NCI-H524 treated with DMSO at 0.1 percent for 48 hours (cell line): Measurements from ENCODE around the gene NFKB2.

Experiments
- DNase-seq: peaks from one replicate; lab custom pipeline; 2025; lab: John Stamatoyannopoulos, UW

NFKB2 gene

GRCh38 chr10:102395400-102396316 lies at the start of gene NFKB2:
Gene NFKB2, plus strand, starts transcription at chr10:102395705. Its CDS starts 255 bp downstream, at chr10:102395960.
- DNase-seq, result no peak

DNA sequence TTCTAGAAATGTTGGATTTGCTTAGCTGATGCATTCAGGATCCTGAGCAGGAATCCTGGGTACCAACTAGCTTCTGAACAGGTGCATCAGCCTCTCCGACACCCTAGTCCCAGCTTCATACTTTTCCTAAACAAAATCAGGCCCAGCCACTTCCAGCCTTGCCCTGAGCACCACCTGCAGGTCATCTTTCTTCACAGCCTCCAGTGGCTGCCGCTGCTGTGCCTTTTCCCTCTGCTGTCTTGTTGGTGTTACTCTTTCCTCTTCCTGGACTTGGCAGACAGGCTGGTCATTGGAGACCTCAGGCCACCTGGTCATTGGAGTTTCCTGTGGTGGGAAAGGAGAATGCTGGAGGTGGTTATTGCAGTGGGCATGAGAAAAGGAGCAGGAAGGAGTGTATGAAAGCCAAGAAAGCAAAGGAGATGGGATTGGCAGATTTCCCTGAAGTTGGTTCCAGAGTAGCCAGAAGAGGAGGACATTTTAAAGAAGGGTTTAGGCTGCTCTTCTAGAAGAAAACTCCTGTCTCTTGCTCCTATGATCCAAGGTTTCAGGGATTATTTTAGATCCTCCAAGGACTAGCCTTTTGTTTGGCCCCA lies 48.2 kb upstream of the NFKB2 start:
- no peak for DNase-seq

- no peak for DNase-seq
These were observed 43.3 kb upstream of the NFKB2 start for GRCh38 chr10:102352066-102352715.

DNA sequence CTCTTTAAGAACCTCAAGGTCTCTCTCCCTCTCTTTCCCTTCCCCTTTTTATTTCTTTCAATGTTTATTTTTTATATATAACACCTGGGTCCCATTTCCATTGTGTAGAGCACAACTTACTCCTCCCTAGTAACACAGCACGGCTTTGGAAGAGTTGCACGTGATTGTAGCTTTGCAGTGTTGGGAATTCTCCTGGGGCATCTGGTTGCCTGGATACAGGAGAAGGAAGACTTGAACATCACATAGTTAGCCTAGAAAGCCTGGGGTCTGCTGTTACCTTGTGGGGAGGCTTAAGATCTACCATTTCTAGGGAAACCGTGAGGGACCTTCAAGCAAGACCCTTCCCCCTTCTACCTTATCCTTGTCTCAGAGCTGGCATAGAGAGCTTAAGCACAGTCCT lies 41.1 kb upstream of the NFKB2 start:
- DNase-seq, result no peak

GRCh38 chr10:102358712-102359382 lies 36.7 kb upstream of the NFKB2 start:
- DNase-seq, result no peak

DNA sequence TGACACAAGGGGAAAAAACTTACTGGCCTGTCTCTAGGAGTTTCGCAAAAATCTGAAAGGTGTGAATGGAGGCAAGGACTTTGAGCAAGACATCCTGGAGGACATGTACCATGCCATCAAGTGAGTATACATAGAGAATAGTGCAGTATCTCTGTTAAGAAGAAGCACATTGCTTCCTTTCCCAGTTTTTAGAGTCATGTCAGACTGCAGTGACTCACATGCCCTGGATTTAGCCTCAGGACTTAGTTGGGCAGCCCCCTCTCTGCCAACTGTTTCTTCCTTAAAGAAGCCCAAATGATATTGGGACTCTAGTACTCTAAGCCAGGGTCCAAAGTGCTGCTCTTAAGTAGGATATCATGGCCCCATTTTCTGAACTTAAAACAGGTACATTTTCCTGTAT lies 28.1 kb upstream of the NFKB2 start:
- DNase-seq, result no peak

- no peak for DNase-seq
These were observed 27.4 kb upstream of the NFKB2 start for GRCh38 chr10:102368077-102368476.

- no peak for DNase-seq
These were observed 24.2 kb upstream of the NFKB2 start for GRCh38 chr10:102371295-102371694.

- DNase-seq, result no peak
These were observed 20.3 kb upstream of the NFKB2 start for GRCh38 chr10:102375250-102375649.

DNA sequence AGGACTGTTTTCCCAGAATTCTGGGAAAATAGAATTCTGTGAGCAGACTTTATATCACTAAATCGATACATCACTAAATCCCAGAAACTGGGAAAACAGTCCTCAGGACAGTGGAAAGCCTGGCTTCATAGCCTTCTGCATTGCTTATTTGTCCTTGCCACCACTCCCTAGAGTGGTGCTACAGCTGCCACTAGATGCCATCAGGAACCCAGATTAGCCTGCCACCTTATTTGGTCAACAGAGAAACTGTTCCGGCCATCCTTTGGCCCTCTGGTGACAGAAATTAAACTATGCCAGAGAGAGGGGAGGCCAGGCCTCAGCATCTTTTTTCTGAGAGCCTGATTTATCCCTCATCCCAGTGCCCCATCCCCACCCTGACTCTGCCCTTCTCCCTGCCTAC lies 19.6 kb upstream of the NFKB2 start:
- no peak for DNase-seq

- DNase-seq, result no peak
These were observed 18.6 kb upstream of the NFKB2 start for GRCh38 chr10:102376901-102377300.

GRCh38 chr10:102379383-102379782 lies 16.1 kb upstream of the NFKB2 start:
- DNase-seq, result no peak

- DNase-seq, result no peak
These were observed 13.5 kb upstream of the NFKB2 start for GRCh38 chr10:102381983-102382382.

DNA sequence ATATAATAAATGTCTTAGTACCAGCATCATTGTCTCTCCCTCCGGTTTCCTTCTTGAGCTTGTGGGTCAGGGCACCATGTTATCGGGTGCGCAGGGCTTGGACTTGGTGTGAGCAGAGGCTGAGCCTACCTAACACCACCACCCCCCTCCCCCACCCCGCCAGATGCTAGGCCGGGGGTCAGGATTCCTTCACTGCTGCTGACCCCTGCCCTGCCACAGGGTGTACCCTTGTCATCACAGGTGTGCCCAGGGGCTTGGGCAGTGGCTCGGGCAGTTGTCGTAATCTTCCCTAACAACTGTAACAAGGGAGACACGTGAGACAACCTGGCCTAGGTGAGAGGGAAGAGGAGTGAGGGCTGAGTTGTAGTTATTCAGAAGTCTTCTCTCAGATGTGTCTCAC lies 12.6 kb upstream of the NFKB2 start:
- no peak for DNase-seq

DNA sequence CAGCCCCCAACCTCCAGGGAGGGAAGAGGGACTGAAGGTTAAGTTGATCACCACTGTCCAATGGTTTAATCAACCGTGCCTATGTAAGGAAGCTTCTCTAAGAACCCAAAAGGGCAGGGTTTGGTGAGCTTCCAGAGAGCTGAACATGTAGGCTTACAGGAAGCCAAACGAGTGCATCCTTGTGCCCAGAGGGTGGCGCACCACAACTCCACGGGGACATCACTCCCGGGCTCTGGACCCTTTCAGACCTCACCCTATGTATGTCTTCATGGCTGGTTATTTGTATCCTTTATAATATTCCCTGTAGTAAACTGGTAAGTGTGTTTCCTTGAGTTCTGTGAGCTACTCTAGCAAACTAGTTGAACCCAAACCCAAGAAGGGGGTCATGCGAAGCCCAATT lies 11.5 kb upstream of the NFKB2 start:
- DNase-seq, result no peak

DNA sequence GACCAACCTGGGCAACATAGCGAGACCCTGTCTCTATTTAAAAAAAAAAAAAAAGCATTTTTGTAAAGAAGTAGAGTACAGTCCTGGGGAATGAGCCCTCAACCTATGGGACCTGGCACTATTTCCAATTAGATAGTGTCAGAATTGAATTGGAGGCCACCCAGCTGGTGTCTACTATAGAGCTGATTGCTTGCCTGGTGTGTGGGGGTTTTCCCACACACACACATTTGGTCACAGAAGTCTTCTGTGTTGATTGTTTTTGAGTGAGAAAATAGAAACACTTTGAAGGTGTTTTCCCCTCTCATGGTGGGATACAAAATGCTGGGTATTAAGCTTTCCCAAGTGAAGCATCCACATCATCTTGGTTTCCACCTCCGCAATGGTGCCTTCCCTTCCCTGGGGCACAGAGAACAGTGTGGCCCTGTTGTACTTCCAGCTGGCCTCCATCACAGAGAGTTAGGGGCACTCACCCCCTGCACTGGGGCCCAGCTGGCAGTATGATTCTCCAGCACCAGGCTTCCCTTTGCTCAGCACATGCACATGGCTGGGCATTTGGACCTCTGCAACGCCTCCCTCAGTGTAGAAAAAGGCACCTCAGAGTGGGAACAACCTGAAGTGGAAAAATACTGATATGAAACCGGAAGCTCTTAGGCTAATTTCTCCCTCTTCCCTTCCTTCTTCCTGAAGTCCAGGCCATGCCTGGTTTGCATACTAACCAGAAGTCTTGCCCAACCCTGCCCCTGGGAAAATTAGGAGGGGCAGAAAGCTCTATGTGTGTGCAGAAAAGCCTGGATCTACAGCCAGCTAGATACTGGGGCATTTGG lies 10.7 kb upstream of the NFKB2 start:
- DNase-seq, result no peak

DNA sequence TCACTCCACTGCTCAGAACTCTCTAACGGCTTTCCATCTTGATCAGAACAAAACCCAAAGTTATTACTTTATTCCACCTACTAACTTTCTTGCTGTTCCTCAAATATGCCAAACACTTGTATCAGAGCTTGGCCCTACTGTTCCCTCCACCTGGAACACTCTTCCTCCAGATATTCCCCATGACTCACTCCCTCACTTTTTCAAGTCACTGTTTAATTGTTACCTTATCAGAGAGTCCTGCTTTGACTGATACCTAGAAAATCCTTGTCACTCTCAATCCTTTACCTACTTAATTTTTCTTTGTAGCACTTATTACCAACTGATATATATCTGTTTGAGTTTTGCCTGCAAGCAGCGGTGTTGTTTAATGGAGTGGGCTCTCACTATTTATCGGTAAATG lies 5.6 kb upstream of the NFKB2 start:
- no peak for DNase-seq

DNA sequence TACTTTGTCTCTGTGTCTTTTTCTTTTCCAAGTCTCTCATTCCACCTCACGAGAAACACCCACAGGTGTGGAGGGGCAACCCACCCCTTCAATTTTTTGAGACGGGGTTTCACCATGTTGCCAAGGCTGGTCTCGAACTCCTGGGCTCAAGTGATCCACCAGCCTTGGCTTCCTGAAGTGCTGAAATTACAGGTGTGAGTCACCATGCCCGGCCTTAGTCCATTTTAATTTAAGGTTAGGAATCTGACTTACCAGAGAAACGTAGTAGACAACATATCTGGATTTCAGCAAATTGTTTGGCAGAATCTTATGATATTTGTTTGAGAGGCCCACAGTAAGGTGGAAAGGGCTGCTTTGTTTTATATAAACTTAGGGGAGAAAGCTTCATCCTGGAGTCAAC lies 3.2 kb upstream of the NFKB2 start:
- DNase-seq, result no peak

GRCh38 chr10:102393411-102394078 lies 2.0 kb upstream of the NFKB2 start:
- no peak for DNase-seq

DNA sequence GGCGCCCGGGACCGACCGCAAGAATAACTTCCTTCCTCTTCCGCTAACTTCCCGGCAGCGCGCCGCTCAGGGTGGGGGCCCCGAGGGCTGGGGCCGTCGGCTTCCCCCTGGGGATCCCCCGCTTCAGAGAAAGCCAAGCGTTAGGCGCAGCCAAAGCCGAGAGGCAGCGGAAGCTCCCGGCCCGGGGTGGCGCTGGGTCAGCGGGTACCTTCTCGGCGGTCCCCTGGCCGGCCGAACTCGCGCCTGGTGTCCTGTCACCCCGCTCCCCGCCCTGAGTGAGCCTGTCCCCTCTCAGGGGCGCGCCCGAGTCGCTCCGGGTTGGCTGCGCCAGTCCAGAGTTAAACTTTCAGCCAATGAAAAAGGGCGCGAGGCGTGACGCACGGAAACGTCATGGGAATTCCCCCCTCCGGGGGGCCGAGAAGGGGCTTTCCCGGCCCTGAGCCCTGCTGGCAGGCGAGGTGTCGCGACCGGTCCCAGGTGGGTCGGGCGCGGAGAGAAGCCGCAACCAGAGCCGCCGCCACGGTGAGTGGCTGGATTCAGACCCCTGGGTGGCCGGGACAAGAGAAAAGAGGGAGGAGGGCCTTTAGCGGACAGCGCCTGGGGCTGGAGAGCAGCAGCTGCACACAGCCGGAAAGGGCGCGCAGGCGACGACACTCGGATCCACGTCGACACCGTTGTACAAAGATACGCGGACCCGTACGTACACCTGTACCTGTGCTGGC lies 1.3 kb upstream of the NFKB2 start:
- no peak for DNase-seq
